Central memory CD8-positive, alpha-beta T cell (primary cell): ENCODE data around the gene CTSC.

Experiments
- ATAC-seq: fragments of 150-1000 bp; cut with Tn5 transposase; replicated peaks from 2 replicates; pipeline ENCODE4 v1.10.0; 2022; ENCODE audit warnings: mild to moderate bottlenecking, moderate FRiP score, moderate number of reproducible peaks; ENCODE audit not compliant: poor library complexity, severe bottlenecking; ENCODE audit errors: extremely low read depth
- DNase-seq, 2 donors: peaks; one replicate each; pipeline ENCODE4 v3.0.0; 2021; ENCODE audit warnings: low spot score in 2 of 2
- H3K27ac Mint-ChIP-seq: one replicate; pipeline ENCODE4 v1.8.0; 2022; ENCODE audit warnings: low read depth, mild to moderate bottlenecking, moderate library complexity, mixed read lengths
- H3K27me3 Mint-ChIP-seq: one replicate; pipeline ENCODE4 v1.8.0; 2022; ENCODE audit warnings: mixed read lengths
- H3K36me3 Mint-ChIP-seq: one replicate; pipeline ENCODE4 v1.8.0; 2022; ENCODE audit warnings: mild to moderate bottlenecking, moderate library complexity, mixed read lengths; ENCODE audit not compliant: insufficient read depth
- H3K4me1 Mint-ChIP-seq: one replicate; pipeline ENCODE4 v1.8.0; 2022; ENCODE audit warnings: mixed read lengths
- H3K4me3 Mint-ChIP-seq: one replicate; pipeline ENCODE4 v1.8.0; 2022; ENCODE audit warnings: mild to moderate bottlenecking, moderate library complexity, mixed read lengths
- H3K9me3 Mint-ChIP-seq: one replicate; pipeline ENCODE4 v1.8.0; 2022; ENCODE audit warnings: mixed read lengths

Gene CTSC

DNA sequence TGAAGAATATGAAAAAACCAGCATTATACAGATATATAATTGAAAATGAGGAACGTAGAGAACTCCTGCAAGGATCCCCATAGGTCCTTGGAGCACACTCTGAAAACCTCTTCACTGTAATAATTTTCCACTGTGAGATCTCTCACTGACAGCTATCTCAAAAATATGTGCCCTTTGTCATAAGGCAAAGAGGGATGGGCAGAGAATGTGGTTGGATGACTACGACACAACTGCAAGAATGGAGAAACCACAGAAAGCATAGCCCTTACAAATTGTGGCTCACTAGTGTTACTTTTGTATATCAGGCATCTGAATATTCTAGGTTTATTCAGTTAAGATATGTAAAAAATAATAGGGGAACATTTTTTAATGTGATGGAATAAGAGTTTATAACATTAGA is 7.9 kb upstream of the CTSC start:
- H3K27me3 Mint-ChIP-seq: no peaks in the 10 kb centered on the region
- peak overlapping the region; percentile 69 for H3K27ac Mint-ChIP-seq
- H3K9me3 Mint-ChIP-seq: no peaks in the 10 kb centered on the region
- H3K4me3 Mint-ChIP-seq: no peak overlapping the region
- DNase-seq (no peak), ATAC-seq (peak; percentile 81)
- H3K36me3 Mint-ChIP-seq: no peaks in the 10 kb centered on the region
- H3K4me1 Mint-ChIP-seq: peaks cover 47% of the 10 kb centered on the region

DNA sequence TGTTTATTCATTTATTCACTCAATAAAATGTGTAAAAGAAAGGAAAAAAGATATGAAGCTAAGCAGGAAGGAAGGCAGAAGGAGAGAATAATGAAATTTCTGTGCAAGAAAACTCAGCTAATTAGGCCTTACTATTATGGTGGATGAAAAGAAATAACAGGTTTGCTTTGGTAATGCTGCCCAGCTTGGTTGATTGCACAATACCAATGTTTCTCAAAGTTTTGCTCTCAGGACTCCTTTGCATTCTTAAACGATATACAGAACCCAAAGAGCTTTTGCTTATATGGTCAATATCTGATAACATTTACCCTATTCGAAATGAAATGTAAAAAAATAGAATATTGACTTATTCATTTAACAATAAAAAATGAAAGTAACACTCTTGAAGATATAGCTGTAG is 7.3 kb upstream of the CTSC start:
- Mint-ChIP-seq H3K36me3 (peaks cover under 1% of the 10 kb centered on the region), H3K9me3 (no peaks in the 10 kb centered on the region), H3K4me3 (no peak overlapping the region), H3K27me3 (no peaks in the 10 kb centered on the region), H3K4me1 (peaks cover 52% of the 10 kb centered on the region), H3K27ac (peak overlapping the region; percentile 69)
- no peak for DNase-seq
- ATAC-seq: no peak

DNA sequence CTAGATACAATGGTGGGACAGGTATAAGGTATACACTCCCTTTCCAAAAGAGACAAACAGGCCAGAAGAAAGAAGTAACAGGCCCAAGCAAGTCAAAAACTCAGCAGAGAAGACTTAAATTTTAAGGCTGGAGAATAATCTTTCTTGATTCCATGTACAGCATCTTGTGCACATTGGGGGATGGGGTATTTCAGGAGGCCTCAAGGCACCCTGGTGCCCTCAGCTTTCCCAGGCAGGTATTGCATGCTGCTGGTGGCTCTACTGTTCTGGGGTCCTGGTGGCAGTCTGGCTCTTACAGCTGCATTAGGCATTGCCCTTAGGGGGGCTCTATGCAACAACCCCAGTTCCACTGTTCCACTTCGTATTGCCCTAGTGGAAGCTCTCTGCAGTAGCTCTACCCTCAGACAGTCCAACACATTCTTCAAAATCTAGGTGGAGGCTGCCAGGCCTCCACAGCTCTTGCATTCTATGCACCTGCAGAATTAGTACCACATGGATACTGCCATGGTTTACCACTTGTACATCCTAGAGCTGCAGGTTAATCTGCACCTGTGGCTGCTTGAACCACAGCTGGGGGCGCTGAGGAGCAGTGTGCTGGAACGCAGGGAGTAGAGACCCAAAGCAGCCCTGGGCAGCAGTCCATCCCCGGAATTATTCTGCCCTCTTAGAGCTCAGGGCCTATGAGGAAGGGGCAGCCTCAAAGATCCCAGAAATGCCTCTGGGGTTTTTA is 4.2 kb upstream of the CTSC start:
- DNase-seq (no peak), ATAC-seq (no peak)
- Mint-ChIP-seq H3K4me3 (no peak overlapping the region), H3K36me3 (peaks cover 8% of the 10 kb centered on the region), H3K27me3 (no peaks in the 10 kb centered on the region), H3K9me3 (no peaks in the 10 kb centered on the region), H3K4me1 (peaks cover 74% of the 10 kb centered on the region), H3K27ac (peak overlapping the region; percentile 78)

DNA sequence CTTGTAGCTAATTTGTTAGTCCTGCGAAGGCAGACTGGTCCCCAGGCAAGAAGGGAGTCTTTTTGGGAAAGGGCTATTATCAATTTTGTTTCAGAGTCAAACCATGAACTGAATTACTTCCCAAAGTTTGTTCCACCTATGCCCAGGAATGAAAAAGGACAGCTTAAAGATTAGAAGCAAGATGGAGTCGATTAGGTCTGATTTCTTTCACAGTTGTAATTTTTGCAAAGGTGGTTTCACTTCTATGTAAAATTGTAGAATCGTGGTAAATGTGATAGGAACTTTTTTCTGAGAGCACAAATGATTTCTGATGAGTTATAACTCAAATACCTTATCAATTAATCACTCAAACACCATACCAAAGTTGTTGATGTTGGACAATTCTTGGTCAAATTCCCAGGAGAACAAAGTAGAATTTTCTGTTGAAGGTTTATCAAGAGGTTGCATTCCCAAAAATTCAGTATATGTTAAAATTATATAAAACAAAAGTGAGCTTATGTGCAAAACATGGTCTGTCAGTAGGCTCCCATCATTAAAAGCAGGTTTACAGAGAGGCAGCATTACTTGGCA is 2.9 kb upstream of the CTSC start:
- Mint-ChIP-seq H3K36me3 (peaks cover 13% of the 10 kb centered on the region), H3K4me3 (no peak overlapping the region), H3K27ac (peak overlapping the region; percentile 16), H3K4me1 (peaks cover 66% of the 10 kb centered on the region), H3K27me3 (no peaks in the 10 kb centered on the region), H3K9me3 (no peaks in the 10 kb centered on the region)
- ATAC-seq: no peak
- no peak for DNase-seq

DNA sequence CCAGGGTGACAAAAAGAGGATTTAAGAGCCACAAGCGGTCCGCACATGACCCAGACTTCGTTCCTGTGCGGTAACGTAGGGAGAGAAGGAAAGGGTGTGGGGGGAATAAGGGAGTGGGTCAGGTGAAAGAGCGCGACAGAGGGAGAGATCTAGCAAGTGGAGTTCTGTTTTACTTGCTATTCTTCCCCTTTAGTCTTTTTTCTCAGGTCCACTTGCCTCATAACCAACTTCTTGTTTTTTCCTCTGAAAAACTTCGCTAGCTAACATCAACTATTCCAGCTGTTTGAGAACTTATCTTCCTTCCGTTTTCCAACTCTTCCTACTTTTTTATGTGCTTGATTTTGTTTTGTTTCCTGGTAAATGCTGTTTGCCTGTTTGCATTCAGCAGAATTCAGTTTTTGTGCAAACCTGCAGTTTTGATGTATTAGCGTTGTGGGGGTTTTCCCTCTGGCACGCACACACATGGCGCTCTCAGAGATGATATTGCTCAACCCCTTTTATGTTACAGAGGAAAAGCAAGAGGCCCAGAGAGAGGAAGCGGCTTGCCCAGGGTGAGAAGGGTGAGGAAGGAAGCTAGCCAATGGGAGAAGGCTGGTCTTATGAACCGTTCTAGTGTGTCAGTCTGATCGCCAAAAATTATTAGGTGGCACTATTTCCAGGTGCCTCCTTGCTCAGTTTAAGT is 592 bp upstream of the CTSC start:
- DNase-seq (peak; percentile 16 to 48), ATAC-seq (peak; percentile 66)
- Mint-ChIP-seq H3K9me3 (no peaks in the 10 kb centered on the region), H3K27me3 (no peaks in the 10 kb centered on the region), H3K4me1 (peaks cover 63% of the 10 kb centered on the region), H3K36me3 (peaks cover 31% of the 10 kb centered on the region), H3K4me3 (peak overlapping the region; percentile 97), H3K27ac (peak overlapping the region; percentile 98)

DNA sequence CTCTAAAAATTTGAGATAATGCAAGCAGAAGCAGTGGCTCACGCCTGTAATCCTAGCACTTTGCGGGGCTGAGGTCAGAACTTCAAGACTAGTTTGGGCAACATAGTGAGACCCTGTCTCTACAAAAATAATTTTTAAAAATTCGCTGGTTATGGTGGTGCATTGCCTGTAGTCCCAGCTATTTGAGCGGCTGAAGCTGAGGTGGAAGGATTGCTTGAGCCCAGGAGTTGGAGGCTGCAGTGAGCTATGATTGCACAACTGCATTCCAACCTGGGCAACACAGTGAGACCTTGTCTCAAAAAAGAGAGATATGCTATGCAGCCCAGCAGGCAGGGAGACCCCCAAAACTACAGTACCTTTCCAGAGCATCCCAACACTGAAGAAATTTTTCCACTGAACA is 2.3 kb downstream of the CTSC start:
- Mint-ChIP-seq H3K27ac (peak overlapping the region; percentile 98), H3K4me1 (peaks cover 60% of the 10 kb centered on the region), H3K27me3 (no peaks in the 10 kb centered on the region), H3K9me3 (no peaks in the 10 kb centered on the region), H3K4me3 (peak overlapping the region; percentile 97), H3K36me3 (peaks cover 51% of the 10 kb centered on the region)
- DNase-seq (no peak), ATAC-seq (no peak)

DNA sequence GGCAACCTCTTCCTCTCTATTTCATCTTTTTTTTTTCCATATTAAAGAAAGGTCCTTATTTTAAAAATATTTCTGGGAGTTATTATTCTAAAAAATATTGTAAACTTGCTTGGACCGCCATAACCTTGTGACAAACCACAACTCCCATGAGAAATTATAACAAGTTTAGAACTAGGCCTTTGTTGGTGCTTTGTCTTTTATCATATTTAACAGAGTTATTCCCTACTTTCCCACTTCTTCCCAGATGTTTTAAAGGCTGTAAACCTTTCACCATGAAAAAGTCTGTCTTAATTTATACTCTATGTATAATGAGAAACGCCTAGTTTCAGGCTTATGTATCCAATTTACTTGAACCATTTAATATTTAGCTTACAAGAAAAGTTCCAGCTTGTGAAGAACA is 3.7 kb downstream of the CTSC start:
- peak overlapping the region; percentile 97 for H3K4me3 Mint-ChIP-seq
- no peak for DNase-seq
- peaks cover 62% of the 10 kb centered on the region for H3K36me3 Mint-ChIP-seq
- ATAC-seq: no peak
- no peak overlapping the region for H3K27ac Mint-ChIP-seq
- no peaks in the 10 kb centered on the region for H3K9me3 Mint-ChIP-seq
- H3K4me1 Mint-ChIP-seq: peaks cover 62% of the 10 kb centered on the region
- no peaks in the 10 kb centered on the region for H3K27me3 Mint-ChIP-seq

DNA sequence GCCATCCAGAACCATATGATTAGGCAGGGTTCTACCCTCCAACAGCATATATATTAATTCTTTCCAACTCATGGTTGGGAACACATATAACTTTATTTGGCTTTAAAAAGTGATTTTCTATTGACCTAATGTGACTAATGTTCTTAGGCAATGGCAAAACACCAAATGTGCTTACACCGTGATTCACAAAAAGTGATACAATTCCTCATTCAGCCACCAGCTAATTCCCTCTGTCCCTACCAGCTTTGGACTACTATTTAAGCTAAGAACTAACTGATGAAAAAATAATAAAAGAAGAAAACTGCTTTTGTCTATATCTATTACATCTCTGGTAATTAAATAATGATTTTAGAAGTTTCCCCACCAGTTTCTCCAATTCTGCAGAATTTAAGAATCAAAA is 4.7 kb downstream of the CTSC start:
- H3K9me3 Mint-ChIP-seq: no peaks in the 10 kb centered on the region
- peaks cover 57% of the 10 kb centered on the region for H3K4me1 Mint-ChIP-seq
- H3K27ac Mint-ChIP-seq: no peak overlapping the region
- DNase-seq: no peak
- H3K4me3 Mint-ChIP-seq: peak overlapping the region; percentile 25
- peaks cover 67% of the 10 kb centered on the region for H3K36me3 Mint-ChIP-seq
- no peaks in the 10 kb centered on the region for H3K27me3 Mint-ChIP-seq
- ATAC-seq: no peak

DNA sequence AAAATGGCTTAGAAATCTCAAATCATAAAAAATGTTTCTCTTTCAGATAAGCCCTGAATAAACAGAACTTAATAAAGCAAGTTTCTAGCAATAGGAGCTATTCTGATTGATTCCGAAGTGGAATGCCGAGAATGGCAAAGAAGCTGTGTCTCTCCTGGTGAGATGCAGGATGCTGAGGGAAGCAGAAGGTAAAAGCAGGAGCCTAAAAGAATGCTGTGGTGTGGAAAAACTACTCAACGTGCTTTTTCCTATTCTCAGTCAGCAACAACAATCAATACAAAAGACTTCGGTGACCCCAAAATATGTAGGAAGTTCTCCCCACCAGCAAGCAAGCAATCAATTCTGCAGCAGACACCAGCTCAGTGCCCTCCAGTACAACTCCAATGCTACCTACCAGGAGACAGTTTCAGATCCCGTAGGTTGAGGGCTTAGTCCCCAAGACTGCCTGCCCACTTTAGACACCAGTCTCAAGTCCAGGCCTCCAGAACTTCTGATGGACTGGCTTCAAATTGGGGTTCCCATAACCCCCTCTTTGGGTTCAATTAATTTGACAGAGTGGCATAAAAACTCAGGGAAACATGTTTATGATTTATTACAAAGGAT is 6.6 kb downstream of the CTSC start:
- Mint-ChIP-seq H3K9me3 (no peaks in the 10 kb centered on the region), H3K36me3 (peaks cover 68% of the 10 kb centered on the region), H3K4me3 (peak overlapping the region; percentile 34), H3K27me3 (no peaks in the 10 kb centered on the region), H3K27ac (peak overlapping the region; percentile 10), H3K4me1 (peaks cover 64% of the 10 kb centered on the region)
- ATAC-seq (no peak), DNase-seq (no peak)

DNA sequence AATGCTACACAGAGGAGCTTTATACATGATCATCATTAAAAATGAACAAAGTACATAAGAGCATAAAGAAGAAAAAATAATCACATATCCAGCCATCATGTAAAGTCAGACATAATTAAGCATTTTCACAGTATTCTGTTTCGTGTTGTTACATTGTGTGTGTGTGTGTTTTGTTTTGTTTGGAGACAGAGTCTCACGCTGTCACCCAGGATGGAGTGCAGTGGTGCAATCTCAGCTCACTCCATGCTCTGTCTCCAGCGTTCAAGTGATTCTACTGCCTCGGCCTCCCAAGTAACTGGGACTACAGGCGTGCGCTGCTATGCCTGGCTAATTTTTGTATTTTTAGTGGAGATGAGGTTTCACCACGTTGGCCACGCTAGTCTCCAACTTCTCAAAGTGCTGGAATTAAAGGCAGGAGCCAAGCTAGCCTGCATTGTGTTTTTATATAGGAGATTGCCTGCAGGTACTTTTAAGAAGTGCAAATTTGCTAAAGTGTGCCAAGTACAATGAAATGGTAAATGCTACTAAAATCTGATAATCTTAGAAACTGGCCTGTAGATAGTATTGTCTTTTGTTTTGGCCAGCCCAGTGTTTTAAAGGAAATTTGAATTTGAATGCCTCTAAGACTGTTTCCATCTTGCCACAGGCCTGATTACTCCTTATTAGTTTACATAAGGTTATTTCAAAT is 7.8 kb downstream of the CTSC start:
- ATAC-seq (no peak), DNase-seq (no peak)
- Mint-ChIP-seq H3K36me3 (peaks cover 71% of the 10 kb centered on the region), H3K27ac (peak overlapping the region; percentile 74), H3K27me3 (no peaks in the 10 kb centered on the region), H3K4me3 (peak overlapping the region; percentile 25), H3K4me1 (peaks cover 66% of the 10 kb centered on the region), H3K9me3 (no peaks in the 10 kb centered on the region)

DNA sequence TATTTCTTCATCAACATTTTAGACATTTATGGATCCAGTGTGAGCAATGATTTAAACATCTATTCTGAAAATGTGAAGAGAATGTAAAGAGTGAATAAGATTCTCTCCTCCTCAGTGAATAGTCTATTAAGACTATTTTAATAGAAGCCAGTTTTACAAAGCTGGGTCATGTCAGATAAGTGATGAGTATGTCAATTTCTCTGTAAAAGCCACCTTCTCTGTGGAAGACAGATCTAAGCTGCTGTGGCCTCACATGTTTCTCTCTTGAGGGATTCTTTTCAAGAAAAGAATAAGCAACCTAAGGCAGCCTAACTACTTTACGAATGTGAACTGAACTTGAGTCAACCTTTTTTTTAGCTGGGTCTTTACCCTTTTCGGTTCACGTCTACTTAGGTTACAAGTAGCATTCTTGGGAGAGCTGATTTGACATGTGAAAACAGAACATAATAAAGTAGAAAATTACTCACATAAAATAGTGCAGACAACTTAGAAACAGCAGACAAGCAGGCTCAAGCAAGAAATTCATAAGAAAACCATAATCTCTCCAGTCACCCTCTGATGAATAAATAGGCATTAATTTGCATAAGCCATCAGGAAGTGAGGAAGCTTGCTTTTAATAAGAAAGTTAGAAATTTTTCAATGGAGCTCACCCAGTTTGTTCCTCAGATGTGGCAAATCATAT is 9.9 kb downstream of the CTSC start:
- H3K9me3 Mint-ChIP-seq: no peaks in the 10 kb centered on the region
- no peaks in the 10 kb centered on the region for H3K27me3 Mint-ChIP-seq
- H3K27ac Mint-ChIP-seq: peak overlapping the region; percentile 12
- no peak for DNase-seq
- peaks cover 82% of the 10 kb centered on the region for H3K4me1 Mint-ChIP-seq
- H3K4me3 Mint-ChIP-seq: peak overlapping the region; percentile 40
- H3K36me3 Mint-ChIP-seq: peaks cover 74% of the 10 kb centered on the region
- no peak for ATAC-seq

DNA sequence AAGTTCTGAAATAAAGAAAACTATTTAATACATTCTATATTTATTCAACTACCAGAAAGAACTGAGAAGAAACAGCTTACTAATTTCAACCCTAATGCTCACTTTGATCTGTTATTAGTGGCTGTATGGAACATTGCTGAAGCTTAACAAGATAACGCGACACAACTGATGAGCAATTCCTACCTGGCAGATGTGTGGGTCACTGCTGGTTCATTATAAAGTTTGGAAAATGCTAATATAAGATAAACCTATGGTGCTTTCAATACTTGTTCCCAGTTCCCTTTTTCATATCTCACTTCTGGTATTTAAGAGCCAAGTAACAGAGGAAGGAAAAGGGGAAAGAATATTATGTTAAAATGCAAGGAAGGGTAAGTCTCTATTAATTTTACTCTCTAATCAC is 10.5 kb downstream of the CTSC start:
- H3K4me1 Mint-ChIP-seq: peaks cover 87% of the 10 kb centered on the region
- peak overlapping the region; percentile 12 for H3K27ac Mint-ChIP-seq
- no peaks in the 10 kb centered on the region for H3K27me3 Mint-ChIP-seq
- H3K9me3 Mint-ChIP-seq: no peaks in the 10 kb centered on the region
- no peak for DNase-seq
- H3K4me3 Mint-ChIP-seq: peak overlapping the region; percentile 40
- ATAC-seq: no peak
- peaks cover 75% of the 10 kb centered on the region for H3K36me3 Mint-ChIP-seq
